HG03575 (cell line): ENCODE results near the gene THBS1.

Experiments used
- ATAC-seq: cut with Tn5 transposase; IDR thresholded peaks from one replicate; pipeline ENCODE4 v1.9.1; 2021; ENCODE audit not compliant: unreplicated experiment, insufficient number of reproducible peaks, low FRiP score; ENCODE audit errors: extremely low read depth

The THBS1 gene

GRCh38 chr15:39580485-39581241, at the start of gene THBS1:
TSS of gene THBS1 (plus strand) at chr15:39581079. CDS start at chr15:39581858, 779 bp downstream.
- ATAC-seq = no peak

- no peak for ATAC-seq
Observed at GRCh38 chr15:39534996-39535395, 45.9 kb upstream of the THBS1 start.

DNA sequence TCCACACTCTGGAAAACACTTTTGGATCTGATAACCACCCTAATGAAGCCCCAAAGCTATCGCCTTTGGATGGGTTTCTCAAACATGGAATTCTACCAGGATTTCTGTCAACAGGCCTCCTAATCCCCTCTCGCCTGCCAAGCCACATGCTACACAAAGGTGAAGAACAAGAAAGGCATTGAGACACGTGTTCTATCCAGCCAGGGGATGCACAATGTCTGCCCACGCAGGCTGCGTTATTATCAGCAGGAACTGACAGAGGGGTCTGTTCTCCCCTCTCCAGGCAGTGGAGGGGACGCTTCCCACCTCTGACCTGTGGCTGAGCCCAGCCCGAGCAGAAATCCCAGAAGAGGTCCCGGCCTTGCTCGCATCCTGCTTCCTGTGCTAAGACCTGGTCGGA, 45.4 kb upstream of the THBS1 start:
- ATAC-seq = no peak

DNA sequence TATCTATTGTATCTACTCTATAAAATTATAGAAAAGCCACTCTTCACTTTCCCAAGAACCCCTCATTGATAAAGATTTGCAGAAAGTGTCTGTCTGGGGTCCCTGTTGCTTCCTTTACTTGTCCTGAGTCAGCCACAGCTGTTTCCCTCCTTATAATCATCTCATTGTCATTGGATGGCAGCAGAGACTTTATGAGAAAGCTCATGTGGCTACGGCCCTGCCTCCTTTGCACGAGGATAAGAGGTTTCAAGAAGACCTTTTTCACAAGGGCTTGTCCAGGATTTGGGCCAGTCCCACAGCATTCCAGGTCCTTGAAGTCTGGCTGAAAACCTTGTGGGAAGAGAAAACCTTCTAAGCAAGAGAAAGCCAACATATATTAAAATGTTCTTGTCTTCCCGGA, 41.9 kb upstream of the THBS1 start:
- no peak for ATAC-seq

DNA sequence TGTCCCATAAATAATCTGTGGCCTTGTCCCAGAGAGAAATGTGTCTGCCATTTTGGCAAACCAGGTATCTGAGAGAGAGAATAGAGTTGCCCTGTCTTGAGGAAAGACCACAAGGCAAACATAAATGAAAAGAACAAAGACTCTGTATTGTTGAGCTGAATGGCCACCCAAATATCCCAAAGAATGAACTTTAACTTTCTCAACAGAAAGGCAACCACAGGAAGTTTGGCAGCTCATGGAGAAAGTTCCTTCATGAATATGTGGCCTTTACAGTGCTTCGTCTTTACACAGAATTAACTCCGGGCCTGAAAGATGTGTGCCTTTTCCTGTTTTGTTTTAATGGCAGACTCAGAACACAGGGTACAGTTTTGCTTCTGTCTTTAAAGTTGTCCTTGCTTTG, 41.4 kb upstream of the THBS1 start:
- no peak for ATAC-seq

GRCh38 chr15:39539973-39540558, 40.8 kb upstream of the THBS1 start:
- no peak for ATAC-seq

- ATAC-seq = no peak
Observed at GRCh38 chr15:39542385-39543065, 38.4 kb upstream of the THBS1 start.

- no peak for ATAC-seq
Observed at GRCh38 chr15:39543651-39544050, 37.2 kb upstream of the THBS1 start.

DNA sequence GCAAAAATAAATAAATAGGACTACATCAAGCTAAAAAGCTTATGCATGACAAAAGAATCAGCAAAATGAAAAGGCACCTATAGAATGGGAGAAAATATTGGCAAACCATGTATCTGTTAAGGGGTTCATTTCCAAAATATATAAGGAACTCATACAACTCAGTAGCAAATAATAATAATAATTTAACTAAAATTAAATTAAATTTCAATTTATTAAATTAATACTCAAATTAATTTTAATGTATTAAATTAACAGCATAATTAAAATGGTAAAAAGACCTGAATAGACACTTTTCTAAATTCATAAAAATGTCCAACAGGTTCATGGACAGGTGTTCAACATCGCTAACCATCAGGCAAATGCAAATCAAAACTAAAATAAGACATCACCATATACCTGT, 34.0 kb upstream of the THBS1 start:
- ATAC-seq = no peak

DNA sequence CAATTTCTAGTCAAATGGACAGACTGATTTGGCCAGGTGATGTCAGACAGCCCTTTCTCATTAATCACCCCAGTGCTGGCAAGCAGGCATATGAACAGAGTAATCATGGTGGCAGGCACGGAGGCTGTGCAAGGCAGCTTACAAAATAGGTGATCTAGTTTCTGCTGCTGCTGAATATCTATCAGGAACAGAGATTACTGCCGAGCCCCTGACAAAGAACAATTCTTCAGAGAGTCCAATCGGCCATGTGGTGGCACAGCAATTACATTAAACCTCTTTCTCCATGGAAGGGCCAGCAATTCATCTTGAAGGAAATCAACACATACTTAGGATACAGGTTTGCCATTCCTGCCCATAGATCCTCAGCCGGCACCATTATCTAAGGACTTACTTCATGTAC, 32.3 kb upstream of the THBS1 start:
- ATAC-seq = no peak

GRCh38 chr15:39549912-39550311, 31.0 kb upstream of the THBS1 start:
- ATAC-seq = no peak

GRCh38 chr15:39551476-39551875, 29.4 kb upstream of the THBS1 start:
- no peak for ATAC-seq

DNA sequence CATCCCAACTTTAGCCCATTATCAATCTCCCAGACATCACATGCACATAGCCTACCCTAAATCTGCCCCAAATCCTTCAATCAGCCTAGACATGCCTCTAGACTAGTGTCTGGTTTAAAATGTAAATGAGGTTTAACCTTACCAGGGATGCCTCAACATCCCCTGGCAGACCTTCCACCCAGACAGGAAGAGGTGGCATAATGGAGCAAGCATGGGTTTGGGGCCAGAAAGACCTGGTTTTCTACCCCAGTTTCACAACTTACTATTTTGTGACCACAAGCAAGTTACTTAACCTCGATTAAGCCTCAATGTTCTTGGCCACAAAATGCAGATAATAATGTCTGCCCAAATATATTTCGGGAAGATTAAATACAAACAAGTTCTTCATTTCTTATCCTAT, 28.3 kb upstream of the THBS1 start:
- no peak for ATAC-seq

- no peak for ATAC-seq
Observed at GRCh38 chr15:39553947-39554693, 26.8 kb upstream of the THBS1 start.

DNA sequence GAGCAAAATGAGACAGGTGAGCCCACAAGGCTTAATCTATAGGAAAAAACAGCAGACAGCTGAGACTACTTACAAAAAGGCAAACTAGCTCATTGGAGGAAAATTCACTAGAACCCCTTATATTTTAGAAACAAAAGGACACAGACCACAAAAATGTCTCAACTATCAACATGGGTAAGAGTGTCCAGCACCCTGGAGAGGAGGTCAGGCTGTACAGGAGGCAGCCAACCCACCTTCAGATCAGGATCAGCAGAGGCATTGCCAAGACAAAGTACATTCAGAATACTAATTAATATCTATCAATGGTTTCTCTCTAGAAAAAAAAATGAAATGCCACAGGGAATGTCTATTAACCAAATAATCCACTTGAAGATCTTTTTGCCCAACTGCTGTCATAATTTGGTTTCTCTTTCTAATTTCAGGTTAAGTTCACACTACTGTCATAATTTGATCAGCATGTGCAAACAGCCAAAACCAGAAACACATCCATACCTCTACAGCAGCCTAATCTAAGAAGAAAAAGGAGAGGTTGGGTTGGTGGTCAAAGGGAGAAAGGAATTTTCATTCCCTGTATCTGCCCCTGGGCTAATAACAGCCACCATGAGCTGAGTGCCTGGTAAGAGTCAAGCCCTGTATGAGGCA, 26.0 kb upstream of the THBS1 start:
- ATAC-seq = no peak

GRCh38 chr15:39555885-39556284, 25.0 kb upstream of the THBS1 start:
- no peak for ATAC-seq

DNA sequence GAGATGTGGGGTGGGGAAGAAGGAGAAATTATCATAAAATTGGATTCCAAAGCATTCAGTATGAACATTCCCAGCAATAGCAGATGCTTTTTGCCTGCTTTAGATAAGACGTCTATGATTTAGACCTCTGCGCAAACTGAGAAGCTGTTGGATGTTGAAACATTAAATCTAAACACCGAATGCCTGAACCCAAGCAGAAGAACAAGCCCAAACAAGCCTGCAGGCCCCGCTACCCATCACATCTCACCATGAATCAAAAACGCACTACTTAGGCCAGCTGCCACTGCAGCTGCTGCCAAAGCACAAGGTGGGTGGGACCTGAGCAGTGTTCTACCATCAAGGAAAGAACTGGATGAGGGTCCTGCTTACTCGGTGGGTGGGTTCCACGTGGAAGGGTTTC, 24.4 kb upstream of the THBS1 start:
- ATAC-seq = no peak

- ATAC-seq = no peak
Observed at GRCh38 chr15:39558421-39558820, 22.5 kb upstream of the THBS1 start.

DNA sequence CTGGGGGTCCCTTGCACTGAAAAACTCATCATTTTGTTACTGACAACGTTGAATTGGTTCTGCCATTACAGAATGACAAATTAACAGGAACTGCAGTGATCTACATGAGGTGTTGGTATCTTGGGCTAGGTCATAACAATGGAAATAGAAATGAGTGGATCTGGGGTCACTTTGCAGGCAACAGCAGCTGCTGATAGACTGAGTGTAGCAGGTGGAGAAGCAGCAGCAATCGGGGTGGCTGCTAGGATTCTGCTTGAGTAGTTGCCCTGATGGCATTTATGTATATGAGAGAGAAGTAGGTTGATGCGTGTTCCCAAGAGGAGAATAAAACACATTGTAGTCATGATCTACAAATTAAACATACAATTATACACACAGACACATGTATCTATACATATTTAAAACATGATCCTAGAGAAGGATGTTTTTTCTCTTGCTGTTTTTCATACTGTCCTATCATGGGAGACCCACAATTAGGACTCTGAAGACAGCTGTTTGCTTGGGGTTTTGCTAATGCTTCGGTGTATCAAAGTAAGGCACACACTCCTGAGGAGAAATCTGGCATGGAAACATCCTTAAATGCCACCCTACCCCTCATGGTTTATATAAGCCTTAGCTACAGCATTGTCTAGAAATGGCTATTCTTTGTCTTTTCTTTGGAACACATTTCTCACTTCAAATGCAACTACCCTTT, 15.8 kb upstream of the THBS1 start:
- no peak for ATAC-seq
